Psoas muscle (tissue), 8 donors: Measurements from ENCODE around the gene RYR2. TPM values are rescaled to one million over a fixed set of nuclear protein-coding genes. Genes with fewer than 3 reads are reported as not detected.

Experiments
- ATAC-seq, 4 donors: fragments of 200-7000 bp; cut with Tn5 transposase; one replicate each; pipeline ENCODE4 v1.9.1; 2020; ENCODE audit warnings: moderate library complexity in 3 of 4, mild to moderate bottlenecking in 2 of 4
- DNase-seq, 2 donors: peaks; one replicate each; pipeline ENCODE4 v3.0.0-alpha.2; 2020
- H3K27ac ChIP-seq: fragments of 200-600 bp; one replicate; pipeline ENCODE4 v1.8.0; 2022
- H3K27me3 ChIP-seq, 3 donors: fragments of 200-600 bp in 1 of 3; one replicate each; pipeline versions ENCODE4 v1.6.1 to v1.8.0; 2013 to 2022; ENCODE audit warnings: low read length in 2 of 3, mild to moderate bottlenecking in 2 of 3, moderate library complexity in 1 of 3; ENCODE audit not compliant: insufficient read depth in 3 of 3
- H3K36me3 ChIP-seq, 2 donors: fragments of 200-600 bp in 1 of 2; one replicate each; pipeline versions ENCODE4 v1.6.1 to v1.8.0; 2013 to 2022; ENCODE audit warnings: low read depth in 1 of 2, mild to moderate bottlenecking in 1 of 2, moderate library complexity in 1 of 2; ENCODE audit not compliant: insufficient read depth in 1 of 2
- H3K4me1 ChIP-seq: fragments of 200-600 bp; one replicate; pipeline ENCODE4 v1.8.0; 2022
- H3K4me3 ChIP-seq: fragments of 200-600 bp; one replicate; pipeline ENCODE4 v1.8.0; 2022; ENCODE audit warnings: mild to moderate bottlenecking
- H3K9me3 ChIP-seq: fragments of 200-600 bp; one replicate; pipeline ENCODE4 v1.8.0; 2022
- CTCF ChIP-seq: fragments of 200-600 bp; IDR thresholded peaks from one replicate; pipeline ENCODE4 v1.8.0; 2022; ENCODE audit warnings: antibody characterized with exemption
- WGBS, 3 donors: extraction: QIAGEN DNeasy Blood & Tissue Kit; methylation state at CpG; one replicate each; pipeline versions ENCODE4 v1.1.6 to v1.1.7; 2013; 5-methylcytosine and 5-hydroxymethylcytosine counted together
- intact Hi-C, 2 donors: fragments of 100-400 bp; cut with DNase I; formaldehyde crosslinking; loops; one replicate each; pipeline versions ENCODE4 v1.11.0 to v1.14.2; 2022
- polyA plus RNA-seq, 3 donors: library from polyadenylated mRNA; stranded (reverse); fragments of 200-250 nt; gene quantifications; one replicate each; pipeline ENCODE4 v1.2.3, GENCODE V29; 2013
- total RNA-seq, 4 donors: library from RNA; stranded (reverse); fragmentation: NEBNext Ultra II Directional in 2 of 4; extraction: Animal tissue kit (Norgen Biotek cat#: 25700) in 2 of 4; gene quantifications; one replicate each; pipeline versions ENCODE4 v1.2.1 to v1.2.4, GENCODE V29; 2021 to 2023
- donor health status: healthy with polysubstance abuse.
- donor health status: DM: no; HTN: no; CAD: no; lungs with moderate emphysema.
- donor health status: Bipolar disorder and iron deficiency.
- donor health status: healthy.
- donor health status: DM: yes; HTN: yes; CAD: no.
- donor health status: DM: no; HTN: no; CAD: no.
- donor health status: DM: no; HTN: no; CAD: no.
- donor health status: DM: yes; HTN: yes; CAD: no.

The RYR2 gene
- total and polyA plus RNA-seq, 7 donors: 0.06 to 0.48 (median 0.25) TPM

GRCh38 chr1:237133921-237134320 is 91.9 kb downstream of the RYR2 start:
- H3K27ac ChIP-seq: no peak overlapping the region
- ATAC-seq (no peak), DNase-seq (no peak)
- no peaks in the 10 kb centered on the region for H3K27me3 ChIP-seq
- intact Hi-C loops: no loop called here
- TF ChIP-seq CTCF: no peak
- no peaks in the 10 kb centered on the region for H3K36me3 ChIP-seq
- H3K4me1 ChIP-seq: no peaks in the 10 kb centered on the region
- no peak overlapping the region for H3K4me3 ChIP-seq
- 41 to 68% (median 62%) methylated on average over 3 of the region's 3 CpGs for WGBS, 3 donors
- no peaks in the 10 kb centered on the region for H3K9me3 ChIP-seq

DNA sequence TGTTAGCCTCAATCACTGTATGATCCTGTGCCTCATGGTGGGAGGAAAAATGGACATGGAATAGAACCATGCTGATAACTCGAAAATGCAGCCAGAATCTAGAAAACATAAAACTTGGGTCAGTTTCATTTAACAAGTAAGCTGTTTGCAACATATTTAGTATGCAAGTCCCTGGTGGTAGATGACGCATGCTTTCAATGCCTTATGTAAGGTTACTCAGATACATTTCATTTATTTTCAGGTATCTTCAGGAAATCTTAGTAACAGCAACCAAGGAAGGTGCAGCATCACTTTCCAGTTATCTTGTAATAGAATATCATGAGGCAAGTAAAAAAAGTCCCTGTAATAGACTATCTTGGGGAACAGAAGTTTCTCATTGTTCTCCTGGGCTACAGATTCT is 92.9 kb downstream of the RYR2 start:
- no peaks in the 10 kb centered on the region for H3K36me3 ChIP-seq
- 83 to 90% (median 88%) methylated on average over 2 of the region's 2 CpGs for WGBS, 3 donors

DNA sequence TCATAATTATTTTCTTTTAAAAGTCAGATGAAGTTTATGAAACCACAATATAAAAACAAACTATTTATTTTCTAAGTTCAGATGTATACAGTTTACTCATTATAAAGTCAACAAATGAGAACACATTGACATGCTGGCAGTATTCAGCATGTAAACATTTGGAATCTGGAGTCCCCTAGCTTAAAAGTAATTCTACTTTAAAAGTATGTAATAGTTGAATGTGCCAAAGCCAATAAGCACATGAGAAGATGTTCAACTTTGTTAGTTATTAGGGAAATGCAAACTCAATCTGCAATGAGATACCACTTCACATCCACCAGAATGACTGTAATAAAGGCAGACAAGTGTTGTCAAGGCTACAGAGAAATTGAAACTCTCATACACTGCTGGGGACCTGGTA is 96.6 kb downstream of the RYR2 start:
- H3K4me1 ChIP-seq: no peaks in the 10 kb centered on the region
- H3K27ac ChIP-seq: no peak overlapping the region
- no peak for DNase-seq

More for the DNA sequence above, 92.9 kb downstream of the RYR2 start:
- ATAC-seq (no peak), DNase-seq (no peak)
- Histone ChIP-seq H3K27ac (no peak overlapping the region), H3K9me3 (no peaks in the 10 kb centered on the region), H3K4me1 (no peaks in the 10 kb centered on the region), H3K27me3 (no peaks in the 10 kb centered on the region), H3K4me3 (no peak overlapping the region)
- intact Hi-C loops: no loop called here
- no peak for TF ChIP-seq CTCF

DNA sequence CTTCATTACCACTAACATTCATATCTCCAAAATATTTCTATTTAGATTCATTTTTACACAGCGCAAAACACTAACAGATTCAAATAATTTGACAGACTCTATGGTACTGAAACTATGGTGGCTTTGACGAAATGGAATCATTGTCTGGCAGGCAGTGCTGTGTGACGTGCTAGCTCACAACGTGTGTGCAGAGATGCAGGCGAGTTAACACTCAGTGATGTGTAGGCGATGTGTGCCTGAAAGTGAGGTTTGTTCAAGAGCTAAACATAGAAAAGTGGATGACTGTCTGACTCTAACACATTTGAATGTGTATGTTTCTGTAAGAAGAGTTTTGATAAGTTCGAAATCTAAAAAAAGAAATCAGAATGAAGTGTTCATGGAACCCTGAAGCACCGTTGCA is 97.7 kb downstream of the RYR2 start:
- Histone ChIP-seq H3K9me3 (no peaks in the 10 kb centered on the region), H3K27ac (no peak overlapping the region), H3K4me3 (no peak overlapping the region), H3K4me1 (no peaks in the 10 kb centered on the region), H3K36me3 (no peaks in the 10 kb centered on the region), H3K27me3 (no peaks in the 10 kb centered on the region)
- 83 to 90% (median 89%) methylated on average over 8 of the region's 8 CpGs for WGBS, 3 donors
- TF ChIP-seq CTCF: no peak
- no peak for DNase-seq
- intact Hi-C loops: no loop called here
- ATAC-seq: no peak

More for the DNA sequence above, 96.6 kb downstream of the RYR2 start:
- intact Hi-C loops: no loop called here
- H3K27me3 ChIP-seq: no peaks in the 10 kb centered on the region
- no peak for ATAC-seq
- H3K36me3 ChIP-seq: no peaks in the 10 kb centered on the region
- H3K9me3 ChIP-seq: no peaks in the 10 kb centered on the region
- no peak for TF ChIP-seq CTCF
- no peak overlapping the region for H3K4me3 ChIP-seq

- intact Hi-C loops: no loop called here
- ATAC-seq: no peak
Measured at GRCh38 chr1:237140986-237141385, 99.0 kb downstream of the RYR2 start.

More at GRCh38 chr1:237140986-237141385, 99.0 kb downstream of the RYR2 start:
- WGBS, 3 donors: 84 to 87% (median 86%) methylated on average over 1 of the region's 1 CpG
- H3K9me3 ChIP-seq: no peaks in the 10 kb centered on the region
- H3K27me3 ChIP-seq: no peaks in the 10 kb centered on the region
- TF ChIP-seq CTCF: no peak
- H3K4me3 ChIP-seq: no peak overlapping the region
- H3K27ac ChIP-seq: no peak overlapping the region
- no peaks in the 10 kb centered on the region for H3K4me1 ChIP-seq
- no peaks in the 10 kb centered on the region for H3K36me3 ChIP-seq
- no peak for DNase-seq
